Stimulated activated CD4-positive, alpha-beta T cell treated with anti-CD3 and anti-CD28 coated beads, Interleukin-4, amount 100 ng/mL, for 48 hours (primary cell): ENCODE data around the gene SLC4A4.

Experiments
- DNase-seq, 2 donors: peaks; one replicate each; pipeline ENCODE4 v3.0.0-alpha.2; 2020; ENCODE audit warnings: low read depth in 2 of 2

SLC4A4 gene

GRCh38 chr4:71595576-71596108 is 256.8 kb downstream of the SLC4A4 start:
- DNase-seq, result no peak

- DNase-seq, result no peak
Observed at GRCh38 chr4:71599578-71599977, 260.8 kb downstream of the SLC4A4 start.

- DNase-seq, result no peak
Observed at GRCh38 chr4:71602289-71602900, 263.6 kb downstream of the SLC4A4 start.

GRCh38 chr4:71604785-71605184 is 266.0 kb downstream of the SLC4A4 start:
- DNase-seq, result no peak

- no peak for DNase-seq
Observed at GRCh38 chr4:71607109-71607508, 268.3 kb downstream of the SLC4A4 start.

- no peak for DNase-seq
Observed at GRCh38 chr4:71607780-71608677, 269.2 kb downstream of the SLC4A4 start.

GRCh38 chr4:71608678-71609071 is 269.9 kb downstream of the SLC4A4 start:
- no peak for DNase-seq

- DNase-seq, result no peak
Observed at GRCh38 chr4:71609167-71609566, 270.3 kb downstream of the SLC4A4 start.

- DNase-seq, result no peak
Observed at GRCh38 chr4:71609651-71610050, 270.8 kb downstream of the SLC4A4 start.

GRCh38 chr4:71614621-71615020 is 275.8 kb downstream of the SLC4A4 start:
- DNase-seq, result no peak

- DNase-seq, result no peak
Observed at GRCh38 chr4:71616168-71616811, 277.5 kb downstream of the SLC4A4 start.
